HG03064 (cell line): Measurements from ENCODE around the gene SCUBE1.
"Not testable (repeated sequence)": the region's sequence is repeated elsewhere in the genome, so short reads cannot be mapped to it uniquely, and the experiment has no call there.

Experiments
- ATAC-seq: cut with Tn5 transposase; IDR thresholded peaks from one replicate; pipeline ENCODE4 v1.9.1; 2021; ENCODE audit warnings: low read depth; ENCODE audit not compliant: unreplicated experiment

SCUBE1 gene

GRCh38 chr22:43360576-43360975 is 17.4 kb upstream of the SCUBE1 start:
- no peak for ATAC-seq

GRCh38 chr22:43356881-43357280 is 13.7 kb upstream of the SCUBE1 start:
- ATAC-seq, result no peak

- not testable (repeated sequence) for ATAC-seq
Measured at GRCh38 chr22:43355688-43356087, 12.5 kb upstream of the SCUBE1 start.

GRCh38 chr22:43351966-43352345 is 8.8 kb upstream of the SCUBE1 start:
- no peak for ATAC-seq

GRCh38 chr22:43349636-43350035 is 6.5 kb upstream of the SCUBE1 start:
- no peak for ATAC-seq

GRCh38 chr22:43346521-43346929 is 3.4 kb upstream of the SCUBE1 start:
- no peak for ATAC-seq

GRCh38 chr22:43345761-43346301 is 2.7 kb upstream of the SCUBE1 start:
- ATAC-seq, result no peak

- ATAC-seq, result no peak
Measured at GRCh38 chr22:43345356-43345755, 2.2 kb upstream of the SCUBE1 start.

GRCh38 chr22:43344520-43344787 is 1.3 kb upstream of the SCUBE1 start:
- no peak for ATAC-seq

GRCh38 chr22:43343670-43344519 is 723 bp upstream of the SCUBE1 start:
- ATAC-seq, result no peak

GRCh38 chr22:43342347-43343261 is 568 bp downstream of the SCUBE1 start:
- no peak for ATAC-seq

- no peak for ATAC-seq
Measured at GRCh38 chr22:43341565-43341964, 1.6 kb downstream of the SCUBE1 start.

GRCh38 chr22:43338766-43339345 is 4.3 kb downstream of the SCUBE1 start:
- ATAC-seq, result no peak

GRCh38 chr22:43337946-43338345 is 5.2 kb downstream of the SCUBE1 start:
- ATAC-seq, result no peak

- ATAC-seq, result no peak
Measured at GRCh38 chr22:43337385-43337784, 5.8 kb downstream of the SCUBE1 start.

GRCh38 chr22:43334378-43334777 is 8.8 kb downstream of the SCUBE1 start:
- no peak for ATAC-seq

GRCh38 chr22:43333978-43334377 is 9.2 kb downstream of the SCUBE1 start:
- no peak for ATAC-seq

GRCh38 chr22:43333156-43333555 is 10.0 kb downstream of the SCUBE1 start:
- no peak for ATAC-seq

- no peak for ATAC-seq
Measured at GRCh38 chr22:43331698-43332097, 11.5 kb downstream of the SCUBE1 start.

- ATAC-seq, result no peak
Measured at GRCh38 chr22:43331069-43331451, 12.1 kb downstream of the SCUBE1 start.
